Stimulated activated CD8-positive, alpha-beta memory T cell treated with anti-CD3 and anti-CD28 coated beads, Interleukin-12 subunit alpha, Interleukin-12 subunit beta, amount 100 ng/mL, for 24 hours (primary cell): ENCODE data around the gene OR56B1.
"Not testable (repeated sequence)": the region's sequence is repeated elsewhere in the genome, so short reads cannot be mapped to it uniquely, and the experiment has no call there.

Experiments used
- DNase-seq: peaks from one replicate; pipeline ENCODE4 v3.0.0-alpha.2; 2020; ENCODE audit errors: extremely low read depth

Gene OR56B1, protein sequence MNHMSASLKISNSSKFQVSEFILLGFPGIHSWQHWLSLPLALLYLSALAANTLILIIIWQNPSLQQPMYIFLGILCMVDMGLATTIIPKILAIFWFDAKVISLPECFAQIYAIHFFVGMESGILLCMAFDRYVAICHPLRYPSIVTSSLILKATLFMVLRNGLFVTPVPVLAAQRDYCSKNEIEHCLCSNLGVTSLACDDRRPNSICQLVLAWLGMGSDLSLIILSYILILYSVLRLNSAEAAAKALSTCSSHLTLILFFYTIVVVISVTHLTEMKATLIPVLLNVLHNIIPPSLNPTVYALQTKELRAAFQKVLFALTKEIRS

DNA sequence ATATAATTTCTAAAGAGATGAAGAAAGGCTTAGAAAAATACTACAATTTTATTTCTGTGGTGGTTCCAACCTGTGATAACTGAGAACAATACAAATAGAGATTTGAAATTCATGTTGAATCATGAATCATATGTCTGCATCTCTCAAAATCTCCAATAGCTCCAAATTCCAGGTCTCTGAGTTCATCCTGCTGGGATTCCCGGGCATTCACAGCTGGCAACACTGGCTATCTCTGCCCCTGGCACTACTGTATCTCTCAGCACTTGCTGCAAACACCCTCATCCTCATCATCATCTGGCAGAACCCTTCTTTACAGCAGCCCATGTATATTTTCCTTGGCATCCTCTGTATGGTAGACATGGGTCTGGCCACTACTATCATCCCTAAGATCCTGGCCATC, at the start of gene OR56B1:
Gene OR56B1, plus strand, starts transcription at position 53 of the 400 bp plus-strand sequence. Its CDS starts 69 bp downstream, at position 122.
- DNase-seq: no peak

DNA sequence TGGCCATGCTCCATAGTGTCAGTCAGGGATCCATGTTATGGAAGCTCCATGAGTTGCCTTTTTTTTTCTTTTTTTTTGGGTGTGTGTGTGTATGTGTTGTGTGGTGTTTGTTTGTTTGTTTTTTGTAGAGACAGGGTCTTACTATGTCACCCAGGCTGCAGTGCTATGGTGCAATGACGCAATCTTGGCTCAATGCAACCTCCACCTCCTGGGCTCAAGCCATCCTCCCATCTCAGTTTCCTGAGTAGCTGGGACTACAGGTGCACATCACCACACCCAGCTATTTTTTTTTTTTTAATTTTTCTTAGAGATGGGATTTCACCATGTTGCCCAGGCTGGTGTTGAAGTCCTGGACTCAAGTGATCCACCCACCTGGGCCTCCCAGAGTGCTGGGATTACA, 47.8 kb upstream of the OR56B1 start:
- DNase-seq: no peak

DNA sequence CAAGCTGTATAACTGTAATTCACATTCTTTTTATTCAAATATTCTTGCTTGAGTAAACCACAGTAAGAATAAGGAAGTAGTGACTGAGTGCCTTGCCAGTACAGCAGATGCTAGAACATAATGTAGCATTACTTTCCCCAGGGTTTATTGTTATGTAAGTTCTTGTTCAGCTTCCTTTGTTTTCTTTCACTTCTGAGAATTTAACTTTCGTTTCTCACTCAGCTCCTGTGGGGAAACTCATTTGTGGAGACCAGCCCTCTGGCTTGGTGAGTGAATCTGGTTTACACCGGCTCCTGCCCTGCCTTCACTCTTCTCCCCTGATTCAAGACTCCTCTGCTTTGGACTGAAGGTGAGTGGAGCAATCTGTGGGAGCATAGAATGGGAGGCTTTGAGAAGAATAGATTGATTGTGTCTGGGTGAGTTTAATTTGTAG, 46.7 kb upstream of the OR56B1 start, which contains the start of gene TRIM22:
Gene TRIM22, plus strand, starts transcription at position 240 of the 433 bp plus-strand sequence. CDS start 6,443 bp downstream, outside the sequence.
- DNase-seq: no peak

DNA sequence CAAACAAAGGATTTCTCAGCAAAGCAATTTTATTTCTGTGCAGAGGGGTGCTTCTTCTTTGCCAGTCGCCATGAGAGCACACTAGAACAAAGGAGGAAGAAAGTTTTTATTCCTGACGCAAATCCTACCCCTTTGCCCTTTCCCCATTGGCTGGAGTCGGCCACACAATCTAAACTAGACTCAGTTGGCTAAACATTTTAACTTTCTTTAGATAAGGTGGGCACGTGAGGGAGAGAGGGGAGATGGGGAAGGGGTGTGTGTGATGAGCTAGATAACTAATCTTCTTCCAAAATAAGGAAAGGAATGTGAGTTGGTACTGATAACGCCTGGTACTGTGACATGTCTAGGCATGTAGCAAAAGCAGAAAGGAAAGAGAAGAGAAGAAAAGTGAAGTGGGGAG, 46.0 kb upstream of the OR56B1 start:
- DNase-seq: no peak

DNA sequence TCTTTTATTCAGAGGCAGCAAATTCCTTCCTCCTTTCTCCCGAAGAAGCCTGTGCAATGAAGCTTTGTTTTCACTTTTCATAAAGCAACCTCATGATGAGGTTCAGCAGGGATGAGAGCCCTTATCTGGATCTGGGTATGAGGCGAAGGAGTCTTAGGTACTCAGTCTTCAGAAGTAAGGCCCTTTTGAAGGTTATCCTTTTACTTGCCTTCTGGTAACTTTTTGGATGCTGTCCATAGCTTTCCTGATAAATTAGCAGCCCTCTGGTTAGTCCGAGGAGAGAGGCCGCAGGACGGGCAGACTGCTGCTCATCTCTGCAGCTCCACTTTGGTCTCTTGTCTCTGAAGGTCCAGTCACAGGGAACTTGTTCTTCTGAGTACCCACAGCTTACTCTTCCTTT, 45.5 kb upstream of the OR56B1 start:
- DNase-seq: no peak

DNA sequence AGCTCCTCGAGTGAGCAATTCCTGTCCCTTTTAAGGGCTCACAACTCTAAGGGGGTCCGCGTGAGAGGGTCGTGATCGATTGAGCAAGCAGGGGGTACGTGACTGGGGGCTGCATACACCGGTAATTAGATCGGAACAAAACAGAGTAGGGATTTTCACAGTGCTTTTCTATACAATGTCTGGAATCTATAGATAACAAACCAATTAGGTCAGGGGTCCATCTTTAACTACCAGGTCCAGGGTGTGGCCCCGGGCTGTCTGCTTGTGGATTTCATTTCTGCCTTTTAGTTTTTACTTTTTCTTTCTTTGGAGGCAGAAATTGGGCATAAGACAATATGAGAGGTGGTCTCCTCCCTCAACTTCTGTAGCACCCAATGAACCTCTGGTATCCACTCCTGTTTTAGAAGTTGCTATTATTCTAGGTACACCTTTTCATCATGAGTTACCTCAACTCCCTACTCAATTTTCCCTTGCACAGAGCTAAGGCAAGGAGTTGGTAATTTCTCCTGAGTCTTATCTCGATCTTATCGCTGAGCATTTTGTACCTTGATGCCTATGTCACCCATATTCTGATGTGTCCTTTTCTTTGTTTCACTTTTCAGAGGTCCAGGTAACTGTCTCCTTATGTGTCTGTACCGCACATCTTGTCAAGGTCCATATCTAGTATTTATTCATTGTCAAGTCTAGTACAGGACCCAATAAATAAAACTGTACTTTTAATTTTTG, 44.8 kb upstream of the OR56B1 start:
- not testable (repeated sequence) for DNase-seq

DNA sequence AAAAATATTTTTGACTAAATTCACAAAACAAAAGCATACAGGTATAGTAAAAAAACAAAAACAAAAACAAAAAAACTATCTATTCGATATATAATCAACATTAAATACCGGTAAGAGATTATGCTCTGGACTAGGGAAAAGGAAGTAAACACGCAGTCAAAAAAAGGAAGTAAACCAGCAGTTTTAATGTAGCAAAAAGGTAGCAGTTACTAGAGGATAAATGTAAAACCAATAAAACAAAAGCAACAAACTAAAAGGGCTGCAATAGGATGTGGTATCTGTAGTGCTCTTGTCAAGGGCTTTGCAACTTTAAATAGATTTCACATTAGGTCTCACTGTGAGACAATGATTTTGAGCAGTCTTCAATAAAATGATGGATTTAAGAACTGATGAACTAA, 44.3 kb upstream of the OR56B1 start:
- no peak for DNase-seq

DNA sequence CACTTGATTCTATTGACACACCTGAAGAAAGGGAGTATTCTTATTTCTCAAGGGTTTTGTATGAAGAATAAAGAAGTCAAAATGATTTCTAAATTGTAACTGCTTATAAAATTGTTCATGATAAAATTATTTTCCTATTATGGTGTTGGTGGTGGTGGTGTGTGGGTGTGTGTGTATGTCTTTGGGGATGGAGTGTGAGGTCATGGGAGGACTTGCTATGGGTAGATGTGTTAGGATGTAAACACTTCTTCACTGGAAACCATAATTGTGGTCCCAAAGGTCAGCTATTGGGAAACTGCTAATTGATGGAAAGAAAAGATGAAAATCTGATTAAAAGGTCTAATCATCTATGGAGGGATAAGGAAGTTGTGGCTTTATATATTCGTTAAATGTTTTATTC, 41.6 kb upstream of the OR56B1 start:
- no peak for DNase-seq

DNA sequence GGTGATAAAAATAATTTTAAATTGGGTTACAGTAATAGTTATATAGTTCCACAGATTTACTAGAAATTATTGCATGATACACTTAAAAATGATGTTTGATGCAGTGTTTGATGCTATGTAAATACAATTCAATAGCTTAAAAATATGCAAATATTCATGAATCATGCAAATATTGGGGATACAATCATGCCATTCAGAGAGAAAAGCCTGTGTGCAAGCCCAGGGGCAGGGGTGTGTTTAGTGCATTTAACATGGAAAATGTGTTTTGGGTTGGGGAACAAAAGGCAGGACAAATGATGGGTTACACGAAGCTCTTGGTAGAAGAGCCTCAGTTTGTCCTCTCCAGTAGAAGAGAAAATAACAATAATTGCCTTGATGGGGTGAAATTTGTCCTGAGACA, 40.7 kb upstream of the OR56B1 start:
- DNase-seq: no peak

DNA sequence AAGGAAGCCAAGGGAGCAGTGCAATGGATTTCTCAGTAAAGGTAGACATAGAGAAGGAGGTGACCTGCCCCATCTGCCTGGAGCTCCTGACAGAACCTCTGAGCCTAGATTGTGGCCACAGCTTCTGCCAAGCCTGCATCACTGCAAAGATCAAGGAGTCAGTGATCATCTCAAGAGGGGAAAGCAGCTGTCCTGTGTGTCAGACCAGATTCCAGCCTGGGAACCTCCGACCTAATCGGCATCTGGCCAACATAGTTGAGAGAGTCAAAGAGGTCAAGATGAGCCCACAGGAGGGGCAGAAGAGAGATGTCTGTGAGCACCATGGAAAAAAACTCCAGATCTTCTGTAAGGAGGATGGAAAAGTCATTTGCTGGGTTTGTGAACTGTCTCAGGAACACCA, 40.0 kb upstream of the OR56B1 start:
- no peak for DNase-seq

DNA sequence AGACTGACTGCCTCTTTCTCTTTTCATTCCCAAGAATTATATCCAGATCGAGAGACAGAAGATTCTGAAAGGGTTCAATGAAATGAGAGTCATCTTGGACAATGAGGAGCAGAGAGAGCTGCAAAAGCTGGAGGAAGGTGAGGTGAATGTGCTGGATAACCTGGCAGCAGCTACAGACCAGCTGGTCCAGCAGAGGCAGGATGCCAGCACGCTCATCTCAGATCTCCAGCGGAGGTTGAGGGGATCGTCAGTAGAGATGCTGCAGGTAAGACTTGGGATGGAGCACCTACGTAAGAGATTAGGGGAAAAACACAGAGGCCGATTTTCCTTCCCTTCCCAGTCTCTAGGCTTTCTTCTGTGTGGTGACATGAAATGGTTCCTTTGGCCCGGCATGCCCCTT, 38.0 kb upstream of the OR56B1 start:
- no peak for DNase-seq

DNA sequence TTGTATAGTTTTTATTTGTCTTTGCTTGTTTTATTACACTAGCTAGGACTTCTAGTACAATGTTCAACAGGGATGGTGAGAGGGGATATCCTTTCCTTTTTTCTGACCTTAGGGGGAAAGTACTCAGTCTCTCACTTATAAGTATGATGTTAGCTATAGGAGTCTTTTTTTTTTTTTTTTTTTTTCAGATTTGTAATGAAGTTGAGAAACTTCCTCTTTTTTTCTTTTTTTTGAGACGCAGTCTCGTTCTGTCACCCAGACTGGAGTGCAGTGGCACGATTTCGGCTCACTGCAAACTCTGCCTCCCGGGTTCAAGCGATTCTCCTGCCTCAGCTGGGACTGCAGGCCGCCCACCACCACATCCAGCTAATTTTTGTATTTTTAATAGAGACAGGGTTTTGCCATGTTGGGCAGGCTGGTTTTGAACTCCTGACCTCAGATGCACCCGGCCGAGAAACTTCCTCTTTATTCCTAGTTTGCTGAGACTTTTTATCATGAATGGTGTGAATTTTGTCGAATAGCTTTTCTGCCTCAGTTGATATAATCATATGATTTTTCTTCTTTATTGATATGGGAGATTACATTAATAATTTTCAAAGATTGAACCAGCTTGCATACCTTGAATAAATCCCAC, 35.7 kb upstream of the OR56B1 start:
- DNase-seq: no peak

DNA sequence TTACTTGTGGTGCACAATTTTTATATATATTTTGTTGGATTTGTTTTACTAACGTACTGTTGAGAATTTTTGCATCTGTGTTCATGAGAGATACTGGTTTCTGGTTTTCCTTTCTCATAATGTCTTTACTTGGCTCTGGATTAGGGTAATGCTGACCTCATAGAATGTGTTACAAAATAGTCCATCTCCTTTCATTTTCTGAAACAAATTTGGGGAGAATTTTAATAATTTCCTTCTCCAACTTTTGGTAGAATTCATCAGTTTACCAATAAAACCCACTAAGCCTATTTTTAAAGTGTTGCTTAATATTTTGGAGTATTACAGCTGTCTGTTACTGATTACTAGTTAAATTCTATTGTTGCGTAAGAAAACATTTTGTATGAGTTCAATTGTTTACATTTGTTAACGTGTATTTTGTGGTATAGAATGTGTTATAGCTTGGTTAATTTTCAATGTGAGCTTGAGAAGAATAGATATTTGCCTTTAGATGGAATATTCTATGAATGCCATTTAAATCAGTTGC, 35.1 kb upstream of the OR56B1 start:
- no peak for DNase-seq

DNA sequence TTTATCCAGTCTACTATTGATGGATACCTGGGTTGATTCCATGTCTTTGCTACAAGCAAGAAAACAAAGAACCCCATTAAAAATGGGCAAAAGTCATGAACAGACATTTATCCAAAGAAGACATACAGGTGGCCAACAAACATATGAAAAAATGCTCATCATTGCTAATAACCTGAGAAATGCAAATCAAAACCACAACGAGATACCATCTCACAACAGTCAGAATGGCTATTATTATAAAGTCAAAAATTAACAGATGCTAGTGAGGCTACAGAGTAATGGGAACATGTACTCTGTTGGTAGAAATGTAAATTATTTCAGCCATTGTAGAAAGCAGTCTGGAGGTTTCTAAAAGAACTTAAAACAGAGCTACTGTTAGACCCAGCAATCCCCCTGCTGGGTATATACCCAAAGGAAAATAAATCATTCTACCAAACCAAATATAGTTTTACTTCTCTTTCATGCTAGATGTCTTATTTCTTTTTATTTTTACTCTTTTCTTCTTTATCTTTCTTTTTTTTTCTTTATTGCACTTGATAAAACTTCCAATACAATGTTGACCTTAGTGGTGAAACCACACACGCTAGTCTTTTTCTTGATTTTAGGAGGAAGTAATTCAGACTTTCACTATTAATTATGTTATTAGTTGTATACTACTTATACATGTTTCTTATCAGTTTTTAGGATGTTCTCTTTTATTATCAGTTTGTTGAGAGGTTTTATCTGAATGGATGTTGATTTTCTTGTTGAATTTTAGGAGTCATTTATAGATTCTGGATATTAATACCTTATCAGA, 32.3 kb upstream of the OR56B1 start:
- DNase-seq: no peak

DNA sequence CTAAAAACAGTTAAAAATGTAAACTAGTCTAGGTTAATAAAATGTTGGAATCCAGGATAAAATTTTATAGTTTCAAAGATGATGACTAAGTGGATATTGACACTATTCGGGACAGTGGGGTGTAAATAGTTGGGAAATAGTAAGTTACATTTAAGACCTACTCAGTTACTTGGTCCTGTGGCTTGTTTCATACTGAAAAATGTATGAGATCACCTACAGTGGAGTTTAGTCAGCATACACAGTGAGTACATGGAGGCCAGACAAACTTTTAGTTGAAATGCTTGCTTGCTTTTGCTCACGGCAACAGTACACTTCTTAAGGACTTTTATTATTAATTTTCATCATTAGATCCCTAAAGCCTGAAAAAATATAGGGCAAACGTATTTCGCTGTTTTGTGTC, 30.6 kb upstream of the OR56B1 start:
- no peak for DNase-seq

DNA sequence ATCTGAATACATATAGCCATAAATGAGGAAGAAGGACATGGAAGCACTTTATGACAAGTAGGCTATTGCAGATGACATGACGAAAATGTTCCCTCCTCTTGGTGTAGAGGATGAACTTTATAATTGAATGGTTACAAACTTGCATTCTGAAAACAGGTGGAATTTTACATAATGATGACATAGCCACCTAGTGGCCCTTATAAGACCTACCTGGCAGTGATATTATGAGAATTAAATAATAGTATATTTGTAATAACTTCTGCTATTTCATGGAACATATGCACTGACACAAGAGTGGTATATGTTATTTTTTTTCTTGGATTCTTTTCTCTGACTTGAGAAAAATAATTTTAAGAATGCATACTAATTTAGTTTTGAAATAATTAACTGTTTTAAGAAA, 23.7 kb upstream of the OR56B1 start:
- no peak for DNase-seq

DNA sequence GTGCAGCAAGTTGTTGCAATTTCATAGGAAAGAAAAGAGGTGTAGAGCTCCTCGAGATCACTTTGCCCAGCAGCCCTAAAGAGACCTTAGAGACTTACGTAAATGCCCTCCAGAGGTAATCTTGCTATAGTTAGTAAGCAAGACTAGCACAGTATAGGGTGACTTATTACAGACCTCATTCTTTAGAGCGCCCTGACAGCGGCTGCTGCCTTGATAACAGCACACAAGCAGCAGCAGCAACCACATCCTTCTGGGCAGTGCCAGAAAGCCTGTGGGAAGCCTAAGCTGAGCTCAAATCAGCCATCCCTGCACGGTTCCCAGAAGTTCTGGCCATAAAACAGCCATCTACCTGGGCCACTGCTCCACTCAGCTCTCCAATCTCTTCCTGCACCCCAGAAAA, 22.6 kb upstream of the OR56B1 start:
- DNase-seq: no peak

DNA sequence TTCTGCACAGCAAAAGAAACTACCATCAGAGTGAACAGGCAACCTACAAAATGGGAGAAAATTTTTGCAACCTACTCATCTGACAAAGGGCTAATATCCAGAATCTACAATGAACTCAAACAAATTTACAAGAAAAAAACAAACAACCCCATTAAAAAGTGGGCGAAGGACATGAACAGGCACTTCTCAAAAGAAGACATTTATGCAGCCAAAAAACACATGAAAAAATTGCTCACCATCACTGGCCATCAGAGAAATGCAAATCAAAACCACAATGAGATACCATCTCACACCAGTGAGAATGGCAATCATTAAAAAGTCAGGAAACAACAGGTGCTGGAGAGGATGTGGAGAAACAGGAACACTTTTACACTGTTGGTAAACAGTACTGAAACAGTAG, 19.7 kb upstream of the OR56B1 start:
- not testable (repeated sequence) for DNase-seq

DNA sequence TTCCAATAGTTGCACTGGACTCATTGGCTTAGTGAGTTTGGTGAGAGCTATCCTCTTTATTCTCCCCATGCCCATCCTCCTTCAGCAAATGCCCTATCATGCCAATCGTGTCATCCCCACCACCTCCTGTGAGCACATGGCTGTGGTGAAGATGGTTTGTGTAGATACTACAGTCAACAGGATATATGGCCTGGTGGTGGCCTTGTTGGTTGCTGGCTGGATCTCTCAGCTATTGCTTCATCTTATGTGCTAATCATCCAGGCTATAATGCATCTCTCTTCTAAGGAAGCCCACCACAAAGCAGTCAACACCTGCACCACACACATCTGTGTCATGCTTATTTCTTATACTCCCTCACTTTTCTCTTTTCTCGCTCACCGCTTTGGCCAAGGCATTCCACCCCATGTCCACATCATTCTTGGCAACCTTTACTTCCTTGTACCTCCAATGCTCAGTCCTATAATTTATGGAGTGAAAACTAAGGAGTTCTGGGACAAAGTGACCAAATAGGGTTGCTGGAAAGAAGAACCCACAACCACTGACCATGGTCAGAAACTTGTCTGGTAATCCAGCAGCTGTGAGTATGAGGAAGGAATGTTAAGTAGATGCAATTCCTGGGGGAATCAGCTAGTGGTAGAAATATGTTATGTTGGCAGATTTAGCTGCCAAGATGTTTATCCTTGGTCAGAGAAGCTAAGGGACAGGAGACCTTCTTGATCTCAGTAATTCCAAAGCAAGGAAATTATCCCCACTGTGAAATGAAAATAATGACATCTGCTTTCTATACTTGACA, 16.3 kb upstream of the OR56B1 start:
- no peak for DNase-seq

DNA sequence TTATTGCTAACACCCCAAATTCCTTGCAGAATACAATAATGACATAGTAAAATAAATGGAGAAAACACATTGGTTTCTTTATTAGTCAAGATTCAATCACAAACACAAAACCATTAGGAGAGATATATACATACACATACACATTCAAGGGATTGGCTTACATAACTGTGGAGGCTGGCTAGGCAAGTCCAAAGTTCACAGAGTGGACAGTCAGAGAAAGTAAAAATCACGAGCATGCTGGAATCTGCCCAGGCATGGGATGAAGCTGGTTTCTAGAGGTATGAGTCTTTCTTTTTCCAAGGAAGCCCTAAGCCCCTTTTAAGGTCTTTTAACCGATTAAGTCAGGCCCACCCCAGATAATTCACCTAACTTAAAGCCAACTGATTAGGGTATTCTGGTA, 13.6 kb upstream of the OR56B1 start:
- DNase-seq: no peak

DNA sequence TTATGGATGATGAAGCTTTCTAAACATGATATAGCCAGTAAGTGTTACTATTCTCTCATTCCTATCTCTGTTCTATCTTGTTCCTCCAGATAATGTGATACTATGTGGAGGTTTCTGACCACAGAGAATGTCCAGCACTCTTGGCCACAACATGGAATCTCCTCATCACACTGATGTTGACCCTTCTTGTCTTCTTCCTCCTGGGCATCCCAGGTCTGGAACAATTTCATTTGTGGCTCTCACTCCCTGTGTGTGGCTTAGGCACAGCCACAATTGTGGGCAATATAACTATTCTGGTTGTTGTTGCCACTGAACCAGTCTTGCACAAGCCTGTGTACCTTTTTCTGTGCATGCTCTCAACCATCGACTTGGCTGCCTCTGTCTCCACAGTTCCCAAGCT, 9.9 kb upstream of the OR56B1 start:
- no peak for DNase-seq
